ENCODE data around the gene MFSD1. TPM values are rescaled to one million over a fixed set of nuclear protein-coding genes. Genes with fewer than 3 reads are reported as not detected.

Gene MFSD1
- total RNA-seq, 1 donor from 2014 or later: 26.6 TPM

GRCh38 chr3:158808697-158809096 lies 6.8 kb downstream of the MFSD1 start:
- peaks cover 1% of the 10 kb centered on the region for H3K9me3 Mint-ChIP-seq (ENCODE audit: unreplicated experiment)
- H3K36me3 Mint-ChIP-seq (ENCODE audit: unreplicated experiment): no peaks in the 10 kb centered on the region
- H3K4me1 Mint-ChIP-seq (ENCODE audit: low read depth, unreplicated experiment): no peaks in the 10 kb centered on the region
- H3K4me3 Mint-ChIP-seq (ENCODE audit: unreplicated experiment): no peak overlapping the region
- H3K27me3 Mint-ChIP-seq (ENCODE audit: unreplicated experiment): no peaks in the 10 kb centered on the region
- H3K27ac Mint-ChIP-seq (ENCODE audit: unreplicated experiment): no peak overlapping the region
- DNase-seq: no peak
- no peak for TF ChIP-seq CTCF (IDR thresholded peaks at IDR 0.05; ENCODE audit: partially characterized antibody, unreplicated experiment)

- no peak overlapping the region for H3K27ac Mint-ChIP-seq (ENCODE audit: unreplicated experiment)
- H3K4me1 Mint-ChIP-seq (ENCODE audit: low read depth, unreplicated experiment): no peaks in the 10 kb centered on the region
- H3K27me3 Mint-ChIP-seq (ENCODE audit: unreplicated experiment): no peaks in the 10 kb centered on the region
- H3K9me3 Mint-ChIP-seq (ENCODE audit: unreplicated experiment): peaks cover 1% of the 10 kb centered on the region
- H3K4me3 Mint-ChIP-seq (ENCODE audit: unreplicated experiment): no peak overlapping the region
- no peak for TF ChIP-seq CTCF (IDR thresholded peaks at IDR 0.05; ENCODE audit: partially characterized antibody, unreplicated experiment)
- H3K36me3 Mint-ChIP-seq (ENCODE audit: unreplicated experiment): no peaks in the 10 kb centered on the region
- DNase-seq: no peak
These were observed 7.8 kb downstream of the MFSD1 start for GRCh38 chr3:158809642-158810041.

GRCh38 chr3:158810823-158811724 lies 9.2 kb downstream of the MFSD1 start:
- H3K36me3 Mint-ChIP-seq (ENCODE audit: unreplicated experiment): no peaks in the 10 kb centered on the region
- no peaks in the 10 kb centered on the region for H3K4me1 Mint-ChIP-seq (ENCODE audit: low read depth, unreplicated experiment)
- H3K27me3 Mint-ChIP-seq (ENCODE audit: unreplicated experiment): no peaks in the 10 kb centered on the region
- no peak overlapping the region for H3K27ac Mint-ChIP-seq (ENCODE audit: unreplicated experiment)
- no peak for DNase-seq
- peaks cover 1% of the 10 kb centered on the region for H3K9me3 Mint-ChIP-seq (ENCODE audit: unreplicated experiment)
- no peak overlapping the region for H3K4me3 Mint-ChIP-seq (ENCODE audit: unreplicated experiment)
- no peak for TF ChIP-seq CTCF (IDR thresholded peaks at IDR 0.05; ENCODE audit: partially characterized antibody, unreplicated experiment)

- Mint-ChIP-seq H3K27ac (ENCODE audit: unreplicated experiment) (no peak overlapping the region), H3K4me1 (ENCODE audit: low read depth, unreplicated experiment) (no peaks in the 10 kb centered on the region), H3K27me3 (ENCODE audit: unreplicated experiment) (no peaks in the 10 kb centered on the region), H3K4me3 (ENCODE audit: unreplicated experiment) (no peak overlapping the region), H3K36me3 (ENCODE audit: unreplicated experiment) (peaks cover 7% of the 10 kb centered on the region), H3K9me3 (ENCODE audit: unreplicated experiment) (no peaks in the 10 kb centered on the region)
- TF ChIP-seq CTCF (IDR thresholded peaks at IDR 0.05; ENCODE audit: partially characterized antibody, unreplicated experiment): no peak
- no peak for DNase-seq
These were observed 17.4 kb downstream of the MFSD1 start for GRCh38 chr3:158819282-158819681.

- Mint-ChIP-seq H3K4me3 (ENCODE audit: unreplicated experiment) (no peak overlapping the region), H3K27me3 (ENCODE audit: unreplicated experiment) (no peaks in the 10 kb centered on the region), H3K9me3 (ENCODE audit: unreplicated experiment) (no peaks in the 10 kb centered on the region), H3K36me3 (ENCODE audit: unreplicated experiment) (peaks cover 7% of the 10 kb centered on the region), H3K4me1 (ENCODE audit: low read depth, unreplicated experiment) (no peaks in the 10 kb centered on the region), H3K27ac (ENCODE audit: unreplicated experiment) (no peak overlapping the region)
- TF ChIP-seq CTCF (IDR thresholded peaks at IDR 0.05; ENCODE audit: partially characterized antibody, unreplicated experiment): no peak
- DNase-seq: no peak
These were observed 18.7 kb downstream of the MFSD1 start for GRCh38 chr3:158820521-158820920.
